HepG2 (cell line): ENCODE measurements around the gene SMARCA2. TPM values are rescaled to one million over a fixed set of nuclear protein-coding genes. Genes with fewer than 3 reads are reported as not detected.

Experiments used
- ATAC-seq: fragments of 200-7000 bp; cut with Tn5 transposase; 3 replicates; pipeline ENCODE4 v1.9.1; 2020; ENCODE audit warnings: mild to moderate bottlenecking, moderate library complexity
- BruUV-seq: library from RNA; stranded (reverse); fragments of 400-500 nt; replicated peaks from 2 replicates; lab custom pipeline; 2021; lab: Mats Ljungman, UMichigan
- CTCF ChIA-PET: fragments of 300-600 bp; formaldehyde crosslinking; extraction: SDS; loops from one replicate; lab custom pipeline; 2021; ENCODE audit warnings: low total read pairs, inconsistent platforms, low intra/inter-chr PET ratio; lab: Yijun Ruan, JAX
- POLR2A ChIA-PET: fragments of 350-600 bp; sonication (Branson Sonifier 250); formaldehyde crosslinking; loops from one replicate; lab custom pipeline; 2020; ENCODE audit warnings: antibody characterized with exemption, inconsistent platforms; lab: Yijun Ruan, JAX
- DNase-seq: peaks from one replicate; pipeline ENCODE4 v3.0.0-alpha.2; 2015; ENCODE audit warnings: low spot score
- FAIRE-seq: peaks from 3 replicates; lab custom pipeline; 2011; peaks lifted over from hg19 to GRCh38; lab: Jason Lieb, UNC
- H2AFZ ChIP-seq: one replicate; pipeline ENCODE4 v1.6.1; 2011; ENCODE audit warnings: low read length, inconsistent platforms
- H3K27ac ChIP-seq: fragments of 300-600 bp; 3 replicates; pipeline ENCODE4 v1.8.0; 2011; ENCODE audit warnings: mixed run types, mild to moderate bottlenecking, mixed read lengths, low read length, inconsistent platforms; ENCODE audit not compliant: insufficient read depth; ENCODE audit errors: extremely low read length
- H3K27me3 ChIP-seq, 2 experiments: fragments of 200-600 bp in 1 of 2; 2 replicates in 1 of 2; 3 replicates in 1 of 2; pipeline versions ENCODE4 v1.6.0 to v1.8.0; 2011; ENCODE audit warnings: low read length in 2 of 2, mild to moderate bottlenecking in 2 of 2, moderate library complexity in 2 of 2, inconsistent platforms in 1 of 2; ENCODE audit not compliant: insufficient read depth in 2 of 2, control insufficient read depth in 1 of 2
- H3K36me3 ChIP-seq, 2 experiments: fragments of 200-600 bp in 1 of 2; replicated peaks in 1 of 2; 2 replicates in 1 of 2; 3 replicates in 1 of 2; pipeline versions ENCODE4 v1.5.1 to v1.8.0; 2011; ENCODE audit warnings: low read length in 2 of 2, inconsistent platforms in 1 of 2; ENCODE audit not compliant: insufficient read depth in 2 of 2, control insufficient read depth in 1 of 2
- H3K4me1 ChIP-seq: 2 replicates; pipeline ENCODE4 v1.5.1; 2012; ENCODE audit warnings: low read length, inconsistent platforms; ENCODE audit not compliant: insufficient read depth
- H3K4me2 ChIP-seq: 2 replicates; pipeline ENCODE4 v1.6.0; 2011; ENCODE audit warnings: low read depth, low read length, inconsistent platforms
- H3K4me3 ChIP-seq, 3 experiments: fragments of 200-600 bp in 1 of 3; sonication (generic), shearing (Covaris generic) in 1 of 3; replicated peaks in 1 of 3; 2 replicates each; pipeline ENCODE4 v1.5.1; 2011 to 2016; ENCODE audit warnings: low read length in 3 of 3, inconsistent platforms in 2 of 3, low read depth in 2 of 3, mild to moderate bottlenecking in 2 of 3, control low read depth in 1 of 3, mixed read lengths in 1 of 3; ENCODE audit not compliant: insufficient read depth in 1 of 3
- H3K79me2 ChIP-seq: one replicate; pipeline ENCODE4 v1.6.1; 2011; ENCODE audit warnings: low read length, inconsistent platforms; ENCODE audit not compliant: insufficient read depth
- H3K9ac ChIP-seq: 2 replicates; pipeline ENCODE4 v1.6.0; 2011; ENCODE audit warnings: mild to moderate bottlenecking, low read depth, low read length, inconsistent platforms; ENCODE audit not compliant: insufficient read depth
- H3K9me3 ChIP-seq: 2 replicates; pipeline ENCODE4 v1.5.1; 2012; ENCODE audit warnings: mild to moderate bottlenecking, low read length
- H4K20me1 ChIP-seq: 2 replicates; pipeline ENCODE4 v1.6.0; 2011; ENCODE audit warnings: inconsistent platforms, mild to moderate bottlenecking, low read length, moderate library complexity; ENCODE audit not compliant: insufficient read depth
- AGO1 ChIP-seq: fragments of 200-400 bp; formaldehyde crosslinking; IDR thresholded peaks from 2 replicates; pipeline ENCODE4 v1.6.1; 2017; ENCODE audit warnings: mild to moderate bottlenecking, low read depth, low read length, moderate library complexity; ENCODE audit not compliant: poor library complexity, severe bottlenecking
- BRCA1 ChIP-seq: sonication (generic); formaldehyde crosslinking; IDR thresholded peaks from 2 replicates; pipeline ENCODE4 v1.4.0; 2020; ENCODE audit warnings: missing genetic modification reagents
- ELF1 ChIP-seq: sonication (generic); formaldehyde crosslinking; IDR thresholded peaks from 2 replicates; pipeline ENCODE4 v1.4.0; 2020; ENCODE audit warnings: missing genetic modification reagents
- GABPA ChIP-seq, 2 experiments: IDR thresholded peaks; 2 replicates each; pipeline ENCODE4 v1.6.1; 2011 to 2016; ENCODE audit warnings: low read depth in 2 of 2, low read length in 1 of 2, missing biosample characterization in 1 of 2, missing genetic modification characterization in 1 of 2
- HNF4A ChIP-seq: sonication (generic); formaldehyde crosslinking; IDR thresholded peaks from 2 replicates; pipeline ENCODE4 v1.4.0; 2020; ENCODE audit warnings: missing genetic modification reagents
- NR2F6 ChIP-seq, 2 experiments: IDR thresholded peaks; 2 replicates each; pipeline ENCODE4 v1.6.1; 2016; ENCODE audit warnings: antibody characterized with exemption in 1 of 2, mild to moderate bottlenecking in 1 of 2
- POLR2A ChIP-seq, 2 experiments: IDR thresholded peaks; 2 replicates each; pipeline ENCODE4 v1.6.1; 2011; ENCODE audit warnings: low read depth in 2 of 2, low read length in 2 of 2, mild to moderate bottlenecking in 1 of 2, moderate library complexity in 1 of 2; ENCODE audit not compliant: insufficient read depth in 1 of 2
- ZNF30 ChIP-seq: sonication (generic); formaldehyde crosslinking; IDR thresholded peaks from 2 replicates; pipeline ENCODE4 v1.5.0; 2020; ENCODE audit warnings: mild to moderate bottlenecking, missing genetic modification reagents
- ZNF644 ChIP-seq: IDR thresholded peaks from 2 replicates; pipeline ENCODE4 v1.6.1; 2016; ENCODE audit warnings: low read depth
- WGBS: methylation state at CpG from one replicate; pipeline ENCODE4 v1.1.6; 2017; ENCODE audit warnings: low lambda C conversion rate; 5-methylcytosine and 5-hydroxymethylcytosine counted together
- in situ Hi-C: cut with HindIII; loops from 2 replicates; pipeline ENCODE4 v1.10.0; 2017; ENCODE audit warnings: low pct_unique_long_range_greater_than_20kb; ENCODE audit not compliant: extremely low pct_ligation_motif_present
- intact Hi-C: fragments of 100-400 bp; cut with micrococcal nuclease; formaldehyde crosslinking; loops from one replicate; pipeline ENCODE4 v1.10.0; 2022; ENCODE audit not compliant: unreplicated experiment
- polyA plus RNA-seq, 8 experiments: library from polyadenylated mRNA; depleted of rRNA in 3 of 8; stranded (reverse) in 7 of 8; unstranded in 1 of 8; fragments of >200 nt; fragmentation: Illumina TruSeq in 4 of 8; extraction: Trizol in 4 of 8; gene quantifications; 2 replicates each; pipeline versions ENCODE4 v1.2.1 to v1.2.3, GENCODE V29; 2011 to 2016; ENCODE audit warnings: low read depth in 4 of 8, missing spikeins in 1 of 8, mixed read lengths in 1 of 8; ENCODE audit not compliant: insufficient read depth in 1 of 8
- total RNA-seq, 5 experiments: library from RNA; depleted of rRNA; stranded (reverse); fragments of >200 nt; fragmentation: Illumina TruSeq; extraction: Trizol; gene quantifications; 2 replicates each; pipeline ENCODE4 v1.2.3, GENCODE V29; 2016; ENCODE audit warnings: low read depth in 1 of 5
- TF ChIP-seq, protein P1 (sequence below): sonication (generic); formaldehyde crosslinking; IDR thresholded peaks from 2 replicates; pipeline ENCODE4 v1.5.1; 2020; ENCODE audit warnings: mild to moderate bottlenecking, missing genetic modification reagents, moderate library complexity
- TF ChIP-seq, protein P2 (sequence below): sonication (generic); formaldehyde crosslinking; IDR thresholded peaks from 2 replicates; pipeline ENCODE4 v1.4.0; 2020; ENCODE audit warnings: missing genetic modification reagents; ENCODE audit errors: not compliant biosample characterization
- TF ChIP-seq, protein P3 (sequence below): sonication (generic); formaldehyde crosslinking; conservative IDR thresholded peaks from 2 replicates; pipeline ENCODE4 v1.4.0; 2020; ENCODE audit warnings: missing genetic modification reagents
- TF ChIP-seq, protein P4 (sequence below): sonication (generic); formaldehyde crosslinking; IDR thresholded peaks from 2 replicates; pipeline ENCODE4 v1.4.0; 2020; ENCODE audit warnings: mild to moderate bottlenecking, missing genetic modification reagents

The SMARCA2 gene
- total and polyA plus RNA-seq, 2 of the 13 experiments (the other 11 are each of a cell fraction or from before 2014, with no cell fraction given): 22.5 to 23.7 TPM

DNA sequence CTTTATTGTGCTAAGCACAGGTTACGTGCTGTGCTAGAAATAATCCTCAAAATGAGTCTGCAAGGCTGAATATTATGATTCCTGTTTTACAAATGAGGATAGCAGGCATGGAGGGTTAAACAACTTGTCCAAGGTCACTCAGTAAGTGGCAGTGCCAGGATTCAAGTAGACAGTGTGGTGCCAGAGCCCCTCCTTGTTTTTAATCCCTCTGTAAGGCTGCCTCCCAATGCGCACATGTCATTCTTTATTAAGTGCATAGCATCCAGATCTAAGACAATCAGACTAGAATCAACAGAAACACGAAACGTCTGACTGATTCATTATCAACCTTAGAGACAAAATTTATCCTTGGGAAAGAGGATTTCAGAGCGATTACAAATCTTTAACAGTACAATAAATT is 199.6 kb downstream of the SMARCA2 start:
- Histone ChIP-seq H3K27ac (no peak overlapping the region), H3K4me3 (no peak overlapping the region), H3K4me1 (no peaks in the 10 kb centered on the region), H4K20me1 (no peaks in the 10 kb centered on the region), H3K4me2 (no peak overlapping the region), H2AFZ (no peak overlapping the region), H3K79me2 (no peaks in the 10 kb centered on the region), H3K36me3 (no peaks in the 10 kb centered on the region), H3K27me3 (no peaks in the 10 kb centered on the region), H3K9me3 (no peaks in the 10 kb centered on the region), H3K9ac (no peak overlapping the region)
- FAIRE-seq: no peak
- ATAC-seq: no peak
- no TSS peak for BruUV-seq
- intact Hi-C loops (no loop called here), in situ Hi-C loops (no loop called here)
- POLR2A ChIA-PET: no interaction called here
- TF ChIP-seq BRCA1 (no peak), HNF4A (CRISPR knock-in tag) (no peak), GABPA (IDR thresholded peaks at IDR 0.05; ENCODE audit: low read depth, low read length) (no peak), GABPA (CRISPR knock-in tag; IDR thresholded peaks at IDR 0.05; ENCODE audit: low read depth) (no peak), AGO1 (no peak), NR2F6 (IDR thresholded peaks at IDR 0.05) (no peak), NR2F6 (CRISPR knock-in tag; IDR thresholded peaks at IDR 0.05) (no peak), POLR2A (IDR thresholded peaks at IDR 0.05; ENCODE audit: insufficient read depth in 1 of 2, low read depth in 2 of 2, low read length in 2 of 2) (no peak), ZNF644 (CRISPR knock-in tag) (no peak), ZNF30 (no peak), ELF1 (CRISPR knock-in tag) (no peak)
- TF ChIP-seq, protein P1, sequence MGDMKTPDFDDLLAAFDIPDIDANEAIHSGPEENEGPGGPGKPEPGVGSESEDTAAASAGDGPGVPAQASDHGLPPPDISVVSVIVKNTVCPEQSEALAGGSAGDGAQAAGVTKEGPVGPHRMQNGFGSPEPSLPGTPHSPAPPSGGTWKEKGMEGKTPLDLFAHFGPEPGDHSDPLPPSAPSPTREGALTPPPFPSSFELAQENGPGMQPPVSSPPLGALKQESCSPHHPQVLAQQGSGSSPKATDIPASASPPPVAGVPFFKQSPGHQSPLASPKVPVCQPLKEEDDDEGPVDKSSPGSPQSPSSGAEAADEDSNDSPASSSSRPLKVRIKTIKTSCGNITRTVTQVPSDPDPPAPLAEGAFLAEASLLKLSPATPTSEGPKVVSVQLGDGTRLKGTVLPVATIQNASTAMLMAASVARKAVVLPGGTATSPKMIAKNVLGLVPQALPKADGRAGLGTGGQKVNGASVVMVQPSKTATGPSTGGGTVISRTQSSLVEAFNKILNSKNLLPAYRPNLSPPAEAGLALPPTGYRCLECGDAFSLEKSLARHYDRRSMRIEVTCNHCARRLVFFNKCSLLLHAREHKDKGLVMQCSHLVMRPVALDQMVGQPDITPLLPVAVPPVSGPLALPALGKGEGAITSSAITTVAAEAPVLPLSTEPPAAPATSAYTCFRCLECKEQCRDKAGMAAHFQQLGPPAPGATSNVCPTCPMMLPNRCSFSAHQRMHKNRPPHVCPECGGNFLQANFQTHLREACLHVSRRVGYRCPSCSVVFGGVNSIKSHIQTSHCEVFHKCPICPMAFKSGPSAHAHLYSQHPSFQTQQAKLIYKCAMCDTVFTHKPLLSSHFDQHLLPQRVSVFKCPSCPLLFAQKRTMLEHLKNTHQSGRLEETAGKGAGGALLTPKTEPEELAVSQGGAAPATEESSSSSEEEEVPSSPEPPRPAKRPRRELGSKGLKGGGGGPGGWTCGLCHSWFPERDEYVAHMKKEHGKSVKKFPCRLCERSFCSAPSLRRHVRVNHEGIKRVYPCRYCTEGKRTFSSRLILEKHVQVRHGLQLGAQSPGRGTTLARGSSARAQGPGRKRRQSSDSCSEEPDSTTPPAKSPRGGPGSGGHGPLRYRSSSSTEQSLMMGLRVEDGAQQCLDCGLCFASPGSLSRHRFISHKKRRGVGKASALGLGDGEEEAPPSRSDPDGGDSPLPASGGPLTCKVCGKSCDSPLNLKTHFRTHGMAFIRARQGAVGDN (CRISPR knock-in tag): no peak
- TF ChIP-seq, protein P2, sequence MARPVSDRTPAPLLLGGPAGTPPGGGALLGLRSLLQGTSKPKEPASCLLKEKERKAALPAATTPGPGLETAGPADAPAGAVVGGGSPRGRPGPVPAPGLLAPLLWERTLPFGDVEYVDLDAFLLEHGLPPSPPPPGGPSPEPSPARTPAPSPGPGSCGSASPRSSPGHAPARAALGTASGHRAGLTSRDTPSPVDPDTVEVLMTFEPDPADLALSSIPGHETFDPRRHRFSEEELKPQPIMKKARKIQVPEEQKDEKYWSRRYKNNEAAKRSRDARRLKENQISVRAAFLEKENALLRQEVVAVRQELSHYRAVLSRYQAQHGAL (CRISPR knock-in tag): no peak
- TF ChIP-seq, protein P3, sequence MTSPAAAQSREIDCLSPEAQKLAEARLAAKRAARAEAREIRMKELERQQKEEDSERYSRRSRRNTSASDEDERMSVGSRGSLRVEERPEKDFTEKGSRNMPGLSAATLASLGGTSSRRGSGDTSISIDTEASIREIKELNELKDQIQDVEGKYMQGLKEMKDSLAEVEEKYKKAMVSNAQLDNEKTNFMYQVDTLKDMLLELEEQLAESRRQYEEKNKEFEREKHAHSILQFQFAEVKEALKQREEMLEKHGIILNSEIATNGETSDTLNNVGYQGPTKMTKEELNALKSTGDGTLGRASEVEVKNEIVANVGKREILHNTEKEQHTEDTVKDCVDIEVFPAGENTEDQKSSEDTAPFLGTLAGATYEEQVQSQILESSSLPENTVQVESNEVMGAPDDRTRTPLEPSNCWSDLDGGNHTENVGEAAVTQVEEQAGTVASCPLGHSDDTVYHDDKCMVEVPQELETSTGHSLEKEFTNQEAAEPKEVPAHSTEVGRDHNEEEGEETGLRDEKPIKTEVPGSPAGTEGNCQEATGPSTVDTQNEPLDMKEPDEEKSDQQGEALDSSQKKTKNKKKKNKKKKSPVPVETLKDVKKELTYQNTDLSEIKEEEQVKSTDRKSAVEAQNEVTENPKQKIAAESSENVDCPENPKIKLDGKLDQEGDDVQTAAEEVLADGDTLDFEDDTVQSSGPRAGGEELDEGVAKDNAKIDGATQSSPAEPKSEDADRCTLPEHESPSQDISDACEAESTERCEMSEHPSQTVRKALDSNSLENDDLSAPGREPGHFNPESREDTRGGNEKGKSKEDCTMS: no peak
- TF ChIP-seq, protein P4, sequence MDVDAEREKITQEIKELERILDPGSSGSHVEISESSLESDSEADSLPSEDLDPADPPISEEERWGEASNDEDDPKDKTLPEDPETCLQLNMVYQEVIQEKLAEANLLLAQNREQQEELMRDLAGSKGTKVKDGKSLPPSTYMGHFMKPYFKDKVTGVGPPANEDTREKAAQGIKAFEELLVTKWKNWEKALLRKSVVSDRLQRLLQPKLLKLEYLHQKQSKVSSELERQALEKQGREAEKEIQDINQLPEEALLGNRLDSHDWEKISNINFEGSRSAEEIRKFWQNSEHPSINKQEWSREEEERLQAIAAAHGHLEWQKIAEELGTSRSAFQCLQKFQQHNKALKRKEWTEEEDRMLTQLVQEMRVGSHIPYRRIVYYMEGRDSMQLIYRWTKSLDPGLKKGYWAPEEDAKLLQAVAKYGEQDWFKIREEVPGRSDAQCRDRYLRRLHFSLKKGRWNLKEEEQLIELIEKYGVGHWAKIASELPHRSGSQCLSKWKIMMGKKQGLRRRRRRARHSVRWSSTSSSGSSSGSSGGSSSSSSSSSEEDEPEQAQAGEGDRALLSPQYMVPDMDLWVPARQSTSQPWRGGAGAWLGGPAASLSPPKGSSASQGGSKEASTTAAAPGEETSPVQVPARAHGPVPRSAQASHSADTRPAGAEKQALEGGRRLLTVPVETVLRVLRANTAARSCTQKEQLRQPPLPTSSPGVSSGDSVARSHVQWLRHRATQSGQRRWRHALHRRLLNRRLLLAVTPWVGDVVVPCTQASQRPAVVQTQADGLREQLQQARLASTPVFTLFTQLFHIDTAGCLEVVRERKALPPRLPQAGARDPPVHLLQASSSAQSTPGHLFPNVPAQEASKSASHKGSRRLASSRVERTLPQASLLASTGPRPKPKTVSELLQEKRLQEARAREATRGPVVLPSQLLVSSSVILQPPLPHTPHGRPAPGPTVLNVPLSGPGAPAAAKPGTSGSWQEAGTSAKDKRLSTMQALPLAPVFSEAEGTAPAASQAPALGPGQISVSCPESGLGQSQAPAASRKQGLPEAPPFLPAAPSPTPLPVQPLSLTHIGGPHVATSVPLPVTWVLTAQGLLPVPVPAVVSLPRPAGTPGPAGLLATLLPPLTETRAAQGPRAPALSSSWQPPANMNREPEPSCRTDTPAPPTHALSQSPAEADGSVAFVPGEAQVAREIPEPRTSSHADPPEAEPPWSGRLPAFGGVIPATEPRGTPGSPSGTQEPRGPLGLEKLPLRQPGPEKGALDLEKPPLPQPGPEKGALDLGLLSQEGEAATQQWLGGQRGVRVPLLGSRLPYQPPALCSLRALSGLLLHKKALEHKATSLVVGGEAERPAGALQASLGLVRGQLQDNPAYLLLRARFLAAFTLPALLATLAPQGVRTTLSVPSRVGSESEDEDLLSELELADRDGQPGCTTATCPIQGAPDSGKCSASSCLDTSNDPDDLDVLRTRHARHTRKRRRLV: no peak
- DNase-seq: no peak
- 29% methylated on average over 5 of the region's 5 CpGs for WGBS
- CTCF ChIA-PET: no interaction called here
